Cardiac fibroblast (primary cell): Measurements from ENCODE around the gene TIFAB.
A peak's percentile ranks its signal among the peaks of the same experiment; 100 is the strongest.

Experiments
- DNase-seq, 2 donors: peaks; one replicate each; pipeline versions ENCODE4 v3.0.0 to v3.0.0-alpha.2; 2010; ENCODE audit warnings: low read depth in 2 of 2
- H3K4me3 ChIP-seq, 2 donors: replicated peaks in 1 of 2; 1 replicate in 1 of 2; 2 replicates in 1 of 2; pipeline ENCODE4 v1.5.1; 2011; ENCODE audit warnings: low read depth in 2 of 2, low read length in 2 of 2, mild to moderate bottlenecking in 2 of 2, moderate library complexity in 1 of 2
- TF ChIP-seq, protein P1 (sequence below): IDR thresholded peaks from one replicate; pipeline ENCODE4 v1.5.1; 2011; ENCODE audit warnings: low read depth, mild to moderate bottlenecking, low read length, inconsistent platforms

TIFAB gene

DNA sequence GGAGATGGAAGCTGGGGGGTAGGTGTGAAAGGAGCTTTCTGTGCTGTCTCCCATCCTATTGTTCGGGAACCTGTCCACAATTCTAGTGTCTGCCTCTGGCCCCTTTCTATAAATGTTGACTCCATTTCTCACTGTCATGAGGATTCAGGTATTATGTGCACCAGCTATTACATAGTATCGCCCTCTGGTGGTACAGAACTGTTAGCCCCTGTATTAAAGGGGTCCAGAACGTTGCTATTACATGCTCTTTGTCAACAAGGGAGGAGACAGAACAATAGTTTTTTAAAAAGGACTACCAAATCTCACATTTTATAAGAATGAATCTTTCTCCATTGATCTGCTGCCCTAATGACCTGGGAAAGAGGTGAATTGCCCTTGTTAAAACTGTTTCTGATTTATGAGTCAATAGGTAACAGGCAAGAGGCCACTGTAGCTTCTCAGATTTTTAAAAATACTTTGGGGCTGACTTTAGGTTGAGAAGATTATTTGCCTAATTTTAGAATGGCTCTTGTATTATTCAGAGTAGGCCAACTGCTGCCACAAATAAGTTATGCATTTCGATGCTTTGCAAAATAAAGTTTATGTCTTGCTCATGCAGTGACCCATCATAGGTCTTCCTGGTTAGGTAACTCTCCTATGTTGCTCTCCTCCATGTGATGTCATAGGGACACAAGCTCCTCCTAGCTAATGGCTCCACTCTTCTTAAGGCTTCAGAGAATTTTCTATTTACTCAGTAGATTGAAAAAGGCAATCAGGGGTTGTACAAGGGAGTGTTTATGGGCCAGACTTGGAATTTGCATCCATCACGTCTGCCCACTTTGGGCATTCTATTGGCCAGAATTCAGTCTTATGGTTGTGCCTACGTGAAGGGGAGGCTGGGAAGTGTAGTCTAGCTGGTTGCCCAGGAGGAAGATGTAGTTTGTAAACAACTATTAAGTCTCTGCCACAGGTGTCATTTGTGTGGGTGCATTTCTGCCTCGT is 25.8 kb downstream of the TIFAB start:
- peak; percentile 67 to 70 for DNase-seq
- TF ChIP-seq, protein P1, sequence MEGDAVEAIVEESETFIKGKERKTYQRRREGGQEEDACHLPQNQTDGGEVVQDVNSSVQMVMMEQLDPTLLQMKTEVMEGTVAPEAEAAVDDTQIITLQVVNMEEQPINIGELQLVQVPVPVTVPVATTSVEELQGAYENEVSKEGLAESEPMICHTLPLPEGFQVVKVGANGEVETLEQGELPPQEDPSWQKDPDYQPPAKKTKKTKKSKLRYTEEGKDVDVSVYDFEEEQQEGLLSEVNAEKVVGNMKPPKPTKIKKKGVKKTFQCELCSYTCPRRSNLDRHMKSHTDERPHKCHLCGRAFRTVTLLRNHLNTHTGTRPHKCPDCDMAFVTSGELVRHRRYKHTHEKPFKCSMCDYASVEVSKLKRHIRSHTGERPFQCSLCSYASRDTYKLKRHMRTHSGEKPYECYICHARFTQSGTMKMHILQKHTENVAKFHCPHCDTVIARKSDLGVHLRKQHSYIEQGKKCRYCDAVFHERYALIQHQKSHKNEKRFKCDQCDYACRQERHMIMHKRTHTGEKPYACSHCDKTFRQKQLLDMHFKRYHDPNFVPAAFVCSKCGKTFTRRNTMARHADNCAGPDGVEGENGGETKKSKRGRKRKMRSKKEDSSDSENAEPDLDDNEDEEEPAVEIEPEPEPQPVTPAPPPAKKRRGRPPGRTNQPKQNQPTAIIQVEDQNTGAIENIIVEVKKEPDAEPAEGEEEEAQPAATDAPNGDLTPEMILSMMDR = peak; percentile 80
- no peak overlapping the region for H3K4me3 ChIP-seq

DNA sequence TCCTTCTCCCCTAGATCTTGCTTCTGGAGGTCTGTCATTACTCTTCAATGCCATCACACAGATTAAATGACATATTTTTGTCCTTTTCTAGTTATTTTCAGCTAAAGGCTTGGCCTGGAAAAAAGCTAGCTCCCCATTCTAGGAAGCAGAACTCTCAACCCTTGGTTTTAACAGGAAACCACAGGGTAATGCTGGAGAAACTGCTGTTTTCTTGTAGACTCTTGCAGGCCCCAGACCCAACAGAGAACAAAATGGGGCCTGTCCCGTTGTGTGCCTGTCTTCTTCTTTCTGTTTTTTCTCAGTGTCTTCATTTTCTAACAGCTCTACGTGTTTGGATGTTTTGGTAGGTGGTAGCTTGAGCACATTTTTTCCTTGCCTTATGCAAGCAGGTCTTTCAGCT is 26.5 kb downstream of the TIFAB start:
- H3K4me3 ChIP-seq = no peak overlapping the region
- no peak for DNase-seq
- TF ChIP-seq, protein P1 = no peak

- no peak overlapping the region for H3K4me3 ChIP-seq
- TF ChIP-seq, protein P1 = no peak
- DNase-seq = no peak
These were observed 28.3 kb downstream of the TIFAB start for GRCh38 chr5:135423846-135424168.

GRCh38 chr5:135423146-135423845 is 28.9 kb downstream of the TIFAB start:
- TF ChIP-seq, protein P1 = no peak
- peak in 1 of 2 donors; percentile 20 for DNase-seq
- H3K4me3 ChIP-seq = no peak overlapping the region

- no peak for DNase-seq
- TF ChIP-seq, protein P1 = no peak
- no peak overlapping the region for H3K4me3 ChIP-seq
These were observed 29.7 kb downstream of the TIFAB start for GRCh38 chr5:135422419-135422818.

- H3K4me3 ChIP-seq = no peak overlapping the region
- TF ChIP-seq, protein P1 = no peak
- no peak for DNase-seq
These were observed 35.1 kb downstream of the TIFAB start for GRCh38 chr5:135417083-135417482.
